Natural killer cell treated with Interleukin-12 subunit alpha and Interleukin-12 subunit beta and Interleukin-15 and Interleukin-18, amount 100 ng/mL, for 72 hours (primary cell): Measurements from ENCODE around the gene CERS1. TPM values are rescaled to one million over a fixed set of nuclear protein-coding genes. Genes with fewer than 3 reads are reported as not detected.
A peak's percentile ranks its signal among the peaks of the same experiment; 100 is the strongest.
"Not testable (repeated sequence)": the region's sequence is repeated elsewhere in the genome, so short reads cannot be mapped to it uniquely, and the experiment has no call there.

Source experiments
- ATAC-seq, 2 donors: fragments of 150-1000 bp; cut with Tn5 transposase in 1 of 2; sonication (Bioruptor Pico), chemical (Tn5 transposase) in 1 of 2; 2 replicates each; pipeline ENCODE4 v1.10.0; 2021
- DNase-seq: peaks from one replicate; pipeline ENCODE4 v3.0.0; 2022; ENCODE audit warnings: low spot score
- H3K27ac Mint-ChIP-seq, 2 donors: 1 replicate in 1 of 2; 2 replicates in 1 of 2; pipeline ENCODE4 v1.8.0; 2022; ENCODE audit warnings: mixed read lengths in 2 of 2, mild to moderate bottlenecking in 1 of 2, moderate library complexity in 1 of 2
- H3K27me3 Mint-ChIP-seq, 2 donors: 1 replicate in 1 of 2; 2 replicates in 1 of 2; pipeline ENCODE4 v1.8.0; 2022; ENCODE audit warnings: mixed read lengths in 2 of 2
- H3K36me3 Mint-ChIP-seq: one replicate; pipeline ENCODE4 v1.8.0; 2022; ENCODE audit warnings: mixed read lengths
- H3K4me1 Mint-ChIP-seq, 2 donors: 1 replicate in 1 of 2; 2 replicates in 1 of 2; pipeline ENCODE4 v1.8.0; 2022; ENCODE audit warnings: low read depth in 2 of 2, mixed read lengths in 2 of 2, mild to moderate bottlenecking in 1 of 2
- H3K4me3 Mint-ChIP-seq: one replicate; pipeline ENCODE4 v1.8.0; 2022; ENCODE audit warnings: mixed read lengths
- H3K9me3 Mint-ChIP-seq: 2 replicates; pipeline ENCODE4 v1.8.0; 2022; ENCODE audit warnings: mixed read lengths
- total RNA-seq, 2 donors: library from RNA; stranded (reverse); gene quantifications; one replicate each; pipeline ENCODE4 v1.2.3, GENCODE V29; 2022

CERS1 gene
- total RNA-seq, 2 donors from 2014 or later: not detected

DNA sequence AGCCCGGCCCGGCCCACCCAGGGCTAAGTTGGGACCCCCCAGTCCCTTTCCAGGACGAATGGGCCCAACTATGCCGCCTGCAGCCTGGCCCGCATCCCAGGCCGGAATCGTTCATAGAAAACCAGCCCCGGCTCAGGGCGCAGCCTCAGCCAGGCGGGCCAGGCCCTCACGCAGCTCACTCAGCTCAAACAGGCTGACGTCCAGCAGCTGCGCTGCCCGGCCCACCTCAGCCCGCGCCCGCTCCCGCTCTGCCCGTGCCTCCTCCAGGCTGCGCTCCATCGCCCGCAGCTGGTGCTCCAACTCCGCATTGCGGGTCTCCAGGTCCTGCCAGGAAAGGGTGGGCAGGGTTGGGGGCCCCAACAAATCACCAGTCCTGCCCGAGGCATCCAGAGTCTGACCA lies 33.4 kb upstream of the CERS1 start:
- Mint-ChIP-seq H3K9me3 (no peaks in the 10 kb centered on the region), H3K27ac (no peak overlapping the region), H3K36me3 (no peaks in the 10 kb centered on the region), H3K4me1 (peaks cover 0 to 6% of the 10 kb centered on the region in 2 donors), H3K4me3 (no peak overlapping the region), H3K27me3 (peaks cover 0 to 5% of the 10 kb centered on the region in 2 donors)
- DNase-seq: no peak
- no peak for ATAC-seq

DNA sequence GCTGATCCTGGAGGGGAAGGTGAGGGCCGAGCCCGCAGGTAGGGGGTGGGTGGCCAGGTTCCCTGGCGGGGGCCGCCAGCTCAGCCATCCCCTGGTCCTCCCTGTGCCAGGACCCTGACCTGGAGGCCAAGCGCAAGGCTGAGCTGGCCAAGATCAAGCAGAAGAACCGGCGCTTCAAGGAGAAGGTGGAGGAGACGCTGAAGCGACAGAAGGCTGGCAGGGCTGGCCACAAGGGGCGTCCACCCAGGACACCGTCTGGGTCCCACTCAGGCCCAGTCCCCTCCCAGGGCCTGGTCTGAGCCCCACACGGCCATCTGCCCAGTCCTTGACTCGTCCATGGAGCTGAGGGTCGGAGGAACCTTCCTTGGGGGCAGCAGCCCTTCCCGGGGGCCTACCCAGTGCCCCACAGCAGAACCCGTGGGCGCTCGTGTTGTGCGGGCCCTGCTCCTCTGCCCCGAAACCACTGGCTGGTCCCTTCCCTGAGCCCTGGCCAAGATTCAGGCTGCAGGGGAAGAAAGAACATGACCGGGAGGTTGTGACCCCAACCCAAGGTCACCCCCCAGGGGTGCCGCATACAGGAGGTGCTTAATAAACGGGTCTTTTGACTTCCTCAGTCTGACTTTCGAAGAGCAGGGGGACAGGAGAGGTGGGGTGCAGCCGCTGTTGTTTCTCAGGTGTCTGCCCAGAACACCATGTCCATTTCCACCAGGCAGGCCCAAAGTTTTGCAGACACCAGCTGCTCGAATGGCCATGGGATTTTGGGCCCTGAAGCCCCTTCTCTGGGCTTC lies 32.3 kb upstream of the CERS1 start:
- H3K27me3 Mint-ChIP-seq: no peaks in the 10 kb centered on the region
- H3K36me3 Mint-ChIP-seq: no peaks in the 10 kb centered on the region
- H3K27ac Mint-ChIP-seq: no peak overlapping the region
- H3K4me1 Mint-ChIP-seq: peaks cover 0 to 6% of the 10 kb centered on the region in 2 donors
- ATAC-seq (no peak), DNase-seq (no peak)
- H3K9me3 Mint-ChIP-seq: no peaks in the 10 kb centered on the region
- no peak overlapping the region for H3K4me3 Mint-ChIP-seq

DNA sequence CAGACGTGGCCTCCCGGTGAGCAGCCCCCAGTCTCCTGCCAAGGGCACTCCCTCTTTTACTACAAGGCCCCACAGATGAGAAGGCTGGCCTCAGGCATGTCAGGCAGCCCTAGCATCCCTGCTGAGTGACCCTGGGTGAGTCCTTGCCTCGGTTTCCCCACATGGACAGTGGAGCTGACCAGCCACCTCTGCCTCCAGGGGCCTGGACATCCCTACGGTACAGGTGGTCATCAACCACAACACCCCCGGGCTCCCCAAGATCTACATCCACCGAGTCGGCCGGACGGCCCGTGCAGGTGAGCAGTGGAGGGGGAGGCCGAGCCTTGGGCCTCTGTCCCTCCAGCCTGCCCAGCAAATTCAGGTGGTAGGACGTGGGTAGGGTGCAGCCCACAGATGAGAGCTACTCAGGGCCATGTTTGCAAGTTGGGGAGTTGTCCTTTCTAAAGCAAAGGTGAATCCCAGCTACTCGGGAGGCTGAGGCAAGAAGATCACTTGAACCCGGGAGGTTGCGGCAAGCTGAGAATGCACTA lies 28.8 kb upstream of the CERS1 start:
- Mint-ChIP-seq H3K36me3 (no peaks in the 10 kb centered on the region), H3K9me3 (no peaks in the 10 kb centered on the region), H3K27ac (no peak overlapping the region), H3K4me3 (no peak overlapping the region), H3K27me3 (no peaks in the 10 kb centered on the region), H3K4me1 (peaks cover 12% of the 10 kb centered on the region in 2 donors)
- DNase-seq (no peak), ATAC-seq (no peak)

DNA sequence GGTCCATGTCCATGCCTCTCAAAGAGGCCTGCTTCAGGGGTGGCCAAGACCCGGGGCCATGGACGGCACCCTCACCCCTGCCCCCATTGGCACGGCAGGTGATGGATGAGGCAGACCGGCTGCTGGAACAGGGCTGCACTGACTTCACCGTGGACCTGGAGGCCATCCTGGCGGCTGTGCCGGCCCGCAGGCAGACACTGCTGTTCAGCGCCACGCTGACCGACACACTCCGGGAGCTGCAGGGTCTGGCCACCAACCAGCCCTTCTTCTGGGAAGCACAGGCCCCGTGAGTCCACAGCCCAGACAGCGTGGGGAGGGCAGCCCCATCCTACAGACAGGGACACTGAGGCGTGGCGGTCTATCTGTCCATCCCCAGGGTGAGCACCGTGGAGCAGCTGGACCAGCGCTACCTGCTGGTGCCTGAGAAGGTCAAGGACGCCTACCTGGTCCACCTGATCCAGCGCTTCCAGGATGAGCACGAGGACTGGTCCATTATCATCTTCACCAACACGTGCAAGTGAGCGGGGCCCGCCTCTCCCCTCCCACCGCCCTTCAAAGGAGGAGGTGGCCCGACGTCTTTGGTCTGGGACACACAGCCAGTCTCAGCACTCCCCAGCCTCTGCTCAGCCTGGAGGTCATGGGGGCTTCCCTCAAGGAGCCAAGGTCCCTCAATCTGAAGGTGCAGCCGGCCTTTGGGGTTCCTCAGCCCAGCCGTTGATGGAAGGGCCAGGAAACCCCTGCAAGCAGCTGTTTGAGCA lies 26.4 kb upstream of the CERS1 start:
- Mint-ChIP-seq H3K27me3 (no peaks in the 10 kb centered on the region), H3K4me1 (peaks cover 23 to 27% of the 10 kb centered on the region in 2 donors)
- ATAC-seq: no peak

DNA sequence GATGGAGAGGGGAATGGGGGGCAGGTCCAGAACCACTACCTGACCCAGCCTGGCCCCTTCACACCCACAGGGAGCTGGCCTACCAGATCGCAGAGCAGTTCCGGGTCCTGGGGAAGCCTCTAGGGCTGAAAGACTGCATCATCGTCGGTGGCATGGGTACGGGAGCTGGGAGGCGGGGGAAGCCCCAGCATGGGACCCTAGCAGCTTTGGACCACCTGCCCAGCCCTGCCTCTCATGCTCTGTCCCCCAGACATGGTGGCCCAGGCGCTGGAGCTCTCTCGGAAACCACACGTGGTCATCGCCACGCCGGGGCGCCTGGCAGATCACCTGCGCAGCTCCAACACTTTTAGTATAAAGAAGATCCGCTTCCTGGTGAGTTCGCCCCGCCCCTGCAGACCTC lies 25.6 kb upstream of the CERS1 start:
- H3K9me3 Mint-ChIP-seq: no peaks in the 10 kb centered on the region
- no peak for ATAC-seq
- H3K4me1 Mint-ChIP-seq: peaks cover 28 to 34% of the 10 kb centered on the region in 2 donors
- H3K27ac Mint-ChIP-seq: peak overlapping the region in 1 of 2 donors; percentile 72
- H3K36me3 Mint-ChIP-seq: no peaks in the 10 kb centered on the region
- DNase-seq: no peak
- H3K27me3 Mint-ChIP-seq: no peaks in the 10 kb centered on the region
- peak overlapping the region; percentile 98 for H3K4me3 Mint-ChIP-seq

More for the DNA sequence above, 26.4 kb upstream of the CERS1 start:
- H3K27ac Mint-ChIP-seq: no peak overlapping the region
- H3K36me3 Mint-ChIP-seq: no peaks in the 10 kb centered on the region
- H3K4me3 Mint-ChIP-seq: no peak overlapping the region
- no peaks in the 10 kb centered on the region for H3K9me3 Mint-ChIP-seq
- no peak for DNase-seq

DNA sequence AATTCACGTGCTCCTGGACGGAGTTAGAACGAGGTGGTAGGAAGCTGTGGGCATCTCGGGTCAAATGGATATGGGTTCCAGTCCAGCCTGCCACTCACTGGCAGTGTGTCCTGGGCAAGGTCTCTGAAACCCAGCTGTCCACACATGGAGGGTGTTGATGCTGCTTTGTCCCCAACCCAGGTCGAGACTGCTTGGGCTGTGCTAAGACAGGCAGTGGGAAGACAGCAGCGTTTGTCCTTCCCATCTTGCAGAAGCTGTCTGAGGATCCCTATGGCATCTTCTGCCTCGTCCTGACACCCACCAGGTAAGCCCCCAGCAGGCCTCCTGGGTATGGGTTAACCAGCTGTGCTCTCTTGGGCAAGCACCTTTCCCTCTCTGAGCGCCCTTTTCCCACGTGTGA lies 24.4 kb upstream of the CERS1 start:
- Mint-ChIP-seq H3K9me3 (no peaks in the 10 kb centered on the region), H3K27me3 (no peaks in the 10 kb centered on the region), H3K27ac (peak overlapping the region; percentile 91 to 92), H3K4me1 (peaks cover 28 to 34% of the 10 kb centered on the region in 2 donors), H3K4me3 (peak overlapping the region; percentile 98), H3K36me3 (no peaks in the 10 kb centered on the region)
- ATAC-seq: no peak
- no peak for DNase-seq

DNA sequence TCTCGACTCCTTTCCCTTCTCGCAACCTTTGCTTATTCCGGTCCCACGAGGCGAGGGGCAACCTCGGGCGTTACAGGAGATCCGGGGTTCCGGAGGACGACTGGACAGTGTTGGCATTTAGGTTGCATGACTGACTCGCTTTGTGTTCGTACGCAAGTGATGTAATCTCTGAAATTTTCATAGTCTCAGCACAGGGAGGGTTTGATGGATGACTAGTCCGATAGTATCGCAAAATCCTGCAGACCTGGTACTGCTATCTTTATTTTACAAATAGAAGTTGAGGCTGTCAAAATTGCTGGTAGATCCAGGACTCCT lies 23.9 kb upstream of the CERS1 start:
- ATAC-seq: no peak
- Mint-ChIP-seq H3K4me1 (peaks cover 30 to 34% of the 10 kb centered on the region in 2 donors), H3K27me3 (no peaks in the 10 kb centered on the region), H3K27ac (peak overlapping the region; percentile 91 to 92), H3K36me3 (no peaks in the 10 kb centered on the region), H3K4me3 (peak overlapping the region; percentile 98), H3K9me3 (no peaks in the 10 kb centered on the region)
- DNase-seq: no peak

DNA sequence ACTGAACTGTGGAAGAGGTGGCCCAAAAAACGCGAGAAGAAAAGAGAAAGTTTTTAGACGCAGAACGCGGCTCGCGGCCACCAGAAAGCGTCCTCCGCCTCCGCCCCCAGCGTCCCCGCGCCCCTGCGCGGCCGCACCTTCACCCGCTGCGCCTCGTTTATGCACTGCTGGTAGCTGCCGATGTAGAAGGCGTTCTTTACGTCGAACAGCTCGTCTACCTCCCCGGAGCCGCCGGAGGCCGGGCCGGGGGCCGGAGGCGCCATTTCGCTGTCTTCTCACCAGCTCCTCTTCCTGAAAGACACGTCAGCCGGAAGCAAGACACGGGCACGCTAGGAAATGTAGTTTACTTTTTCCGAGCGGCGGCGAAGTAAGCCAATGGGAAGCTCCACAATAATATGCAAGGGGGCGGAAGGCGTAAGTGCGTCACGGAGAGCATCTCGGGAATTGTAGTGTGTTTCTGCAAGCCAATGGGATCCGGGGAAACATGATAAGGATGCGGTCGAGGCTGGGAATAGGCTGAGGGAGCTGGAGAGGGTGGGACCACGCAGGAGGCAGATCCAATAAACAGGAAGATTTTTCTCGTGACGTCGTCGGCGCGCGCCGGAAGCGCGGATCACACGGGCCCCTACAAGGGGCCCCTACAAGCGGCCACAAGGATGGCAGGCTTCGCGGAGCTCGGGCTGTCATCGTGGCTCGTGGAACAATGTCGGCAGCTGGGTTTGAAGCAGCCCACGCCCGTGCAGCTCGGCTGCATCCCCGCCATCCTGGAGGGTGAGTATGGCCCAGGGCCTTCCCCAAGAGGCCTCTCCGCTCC lies 23.3 kb upstream of the CERS1 start, which contains the start of the genes COPE and DDX49:
Gene COPE, minus strand, starts transcription at position 302 of the 814 bp plus-strand sequence. Its CDS starts 39 bp downstream, at position 263.
Gene DDX49, plus strand, starts transcription at position 630 of the 814 bp plus-strand sequence. Its CDS starts 27 bp downstream, at position 657.
- Mint-ChIP-seq H3K4me1 (peaks cover 27 to 34% of the 10 kb centered on the region in 2 donors), H3K27me3 (no peaks in the 10 kb centered on the region), H3K27ac (peak within 1 kb of the TSS; percentile 91 to 92), H3K4me3 (peak within 1 kb of the TSS; percentile 98), H3K9me3 (no peaks in the 10 kb centered on the region), H3K36me3 (no peaks in the 10 kb centered on the region)
- DNase-seq (peak; percentile 99), ATAC-seq (peak; percentile 98 to 99)

DNA sequence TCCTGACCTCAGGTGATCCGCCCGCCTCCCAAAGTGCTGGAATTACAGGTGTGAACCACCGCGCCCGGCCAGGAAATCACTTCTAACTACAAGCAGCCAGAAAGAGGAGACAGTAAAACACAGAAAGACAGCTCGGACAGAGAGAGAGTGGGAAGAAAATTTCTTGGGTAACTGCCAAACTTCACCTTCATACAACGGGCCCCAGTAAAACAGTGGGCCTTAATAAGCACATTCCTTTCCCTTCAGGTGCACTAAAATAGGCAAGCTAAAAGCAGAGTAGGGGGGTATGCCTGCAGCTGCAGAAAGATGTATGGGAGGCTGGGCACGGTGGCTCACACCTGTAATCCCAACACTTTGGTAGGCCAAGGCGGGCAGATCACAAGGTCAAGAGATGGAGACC lies 21.6 kb upstream of the CERS1 start:
- Mint-ChIP-seq H3K4me3 (peak overlapping the region; percentile 98), H3K27ac (peak overlapping the region; percentile 39 to 91), H3K4me1 (peaks cover 38 to 43% of the 10 kb centered on the region in 2 donors)
- H3K36me3 Mint-ChIP-seq, H3K9me3 Mint-ChIP-seq, DNase-seq, H3K27me3 Mint-ChIP-seq, ATAC-seq: not testable (repeated sequence)

DNA sequence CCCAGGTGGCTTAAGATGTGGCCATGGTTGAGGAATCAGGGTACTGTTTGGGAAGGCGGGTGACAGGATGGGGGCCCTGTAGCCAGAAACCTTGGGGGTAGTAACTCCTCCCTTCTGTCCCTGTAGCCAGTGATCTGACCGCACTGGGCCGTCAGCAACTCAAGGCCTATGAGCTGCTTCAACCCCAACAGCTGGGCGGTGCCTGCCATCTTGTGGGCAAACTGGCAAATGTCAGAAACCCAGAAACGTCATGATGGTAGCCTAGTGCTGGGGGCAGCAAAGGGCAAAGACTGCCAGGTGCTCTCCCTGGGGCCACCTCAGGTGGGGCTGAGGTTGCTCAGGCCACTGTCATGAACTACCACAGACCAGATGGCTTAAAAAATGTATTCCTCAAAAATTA lies 19.7 kb upstream of the CERS1 start:
- Mint-ChIP-seq H3K27ac (peak overlapping the region in 1 of 2 donors; percentile 65), H3K9me3 (no peaks in the 10 kb centered on the region), H3K4me1 (peaks cover 33 to 38% of the 10 kb centered on the region in 2 donors), H3K4me3 (no peak overlapping the region), H3K36me3 (no peaks in the 10 kb centered on the region), H3K27me3 (no peaks in the 10 kb centered on the region)
- DNase-seq (no peak), ATAC-seq (no peak)

DNA sequence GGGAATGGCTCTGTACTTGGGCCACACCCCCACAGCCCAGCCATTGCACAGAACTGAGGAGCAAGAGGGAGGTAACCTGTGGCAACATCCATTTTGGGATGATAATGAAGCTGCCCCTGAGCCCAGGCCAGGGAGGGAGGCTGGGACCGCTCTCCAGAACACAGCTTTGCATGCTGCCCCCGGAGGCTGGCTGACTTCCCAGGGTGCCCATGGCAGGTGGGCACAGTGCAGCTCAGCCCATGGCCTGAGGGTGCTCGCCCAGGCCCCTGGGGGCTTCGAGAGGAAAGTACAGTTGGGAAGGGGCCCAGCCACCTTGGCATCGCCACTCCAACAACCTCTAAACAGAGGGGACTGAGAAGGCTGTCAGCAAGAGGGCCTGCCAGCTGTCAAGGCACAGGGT lies 17.5 kb upstream of the CERS1 start:
- no peak for DNase-seq

DNA sequence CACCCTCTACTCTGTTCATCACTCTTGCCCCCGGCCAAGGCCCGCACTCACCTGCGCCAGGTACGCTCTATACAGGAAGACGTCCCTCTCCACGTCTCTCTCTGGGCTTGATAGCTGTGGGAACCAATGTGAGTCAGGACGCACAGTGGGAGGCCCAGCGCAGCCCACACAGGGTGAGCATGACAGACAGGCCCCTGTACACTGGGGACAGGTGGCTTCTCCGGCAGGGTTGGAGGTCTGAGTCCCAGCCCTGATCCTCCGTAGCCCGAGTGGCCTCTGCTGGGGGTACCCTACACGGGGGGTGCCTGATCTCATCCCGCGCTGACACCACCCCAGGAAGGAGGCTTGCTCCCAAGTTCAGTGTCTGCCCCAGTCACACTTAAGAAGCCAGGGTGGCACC lies 17.0 kb upstream of the CERS1 start:
- Mint-ChIP-seq H3K9me3 (no peaks in the 10 kb centered on the region), H3K4me1 (peaks cover 20 to 22% of the 10 kb centered on the region in 2 donors), H3K36me3 (no peaks in the 10 kb centered on the region), H3K27me3 (no peaks in the 10 kb centered on the region), H3K27ac (no peak overlapping the region), H3K4me3 (no peak overlapping the region)
- no peak for DNase-seq
- no peak for ATAC-seq

More for the DNA sequence above, 17.5 kb upstream of the CERS1 start:
- H3K4me1 Mint-ChIP-seq: peaks cover 24 to 26% of the 10 kb centered on the region in 2 donors
- ATAC-seq: no peak
- H3K9me3 Mint-ChIP-seq: no peaks in the 10 kb centered on the region
- H3K27me3 Mint-ChIP-seq: no peaks in the 10 kb centered on the region
- no peak overlapping the region for H3K4me3 Mint-ChIP-seq
- no peaks in the 10 kb centered on the region for H3K36me3 Mint-ChIP-seq
- H3K27ac Mint-ChIP-seq: no peak overlapping the region

DNA sequence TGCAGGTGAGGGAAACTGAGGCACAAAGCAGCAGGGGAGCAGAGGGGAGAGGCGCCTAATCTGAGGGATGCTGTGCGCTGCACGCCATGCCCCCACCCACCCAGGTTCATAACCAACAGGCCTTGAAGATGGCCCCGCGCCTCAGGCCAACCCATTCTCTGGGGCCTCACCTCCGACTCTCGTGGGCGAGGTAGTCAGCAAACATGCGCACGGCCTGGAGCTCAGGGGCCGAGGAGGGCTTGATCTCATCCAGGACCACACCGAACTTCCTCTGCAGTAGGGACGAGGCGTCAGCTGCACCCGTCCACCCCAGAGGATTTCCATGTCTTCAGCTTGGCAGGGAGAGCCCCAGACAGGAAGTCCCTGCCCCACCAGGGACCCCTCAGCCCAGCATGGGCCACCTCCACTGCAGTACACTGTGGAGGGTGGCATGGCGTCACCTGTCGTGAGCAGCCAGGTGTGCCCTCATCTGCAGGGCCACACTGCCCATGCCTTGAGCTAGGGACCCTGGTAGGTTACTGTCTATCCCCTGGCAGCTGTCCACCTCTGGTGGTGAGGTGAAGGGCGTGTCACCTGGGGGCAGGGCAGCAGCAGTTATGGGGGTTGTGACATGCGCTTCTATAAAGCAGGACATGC lies 15.0 kb upstream of the CERS1 start:
- Mint-ChIP-seq H3K27me3 (no peaks in the 10 kb centered on the region), H3K9me3 (no peaks in the 10 kb centered on the region), H3K4me3 (no peak overlapping the region), H3K36me3 (no peaks in the 10 kb centered on the region), H3K27ac (no peak overlapping the region), H3K4me1 (peaks cover 9 to 16% of the 10 kb centered on the region in 2 donors)
- ATAC-seq (no peak), DNase-seq (no peak)
